Liver (tissue), 9 donors: ENCODE measurements around the gene SLC22A25. TPM values are rescaled to one million over a fixed set of nuclear protein-coding genes. Genes with fewer than 3 reads are reported as not detected.

Experiments used
- DNase-seq: peaks from one replicate; pipeline ENCODE4 v3.0.0-alpha.2; 2017; ENCODE audit warnings: low spot score
- H3K27ac ChIP-seq, 2 donors: one replicate each; pipeline ENCODE4 v1.7.0; 2013; ENCODE audit warnings: inconsistent platforms in 2 of 2, low read length in 2 of 2, control low read depth in 1 of 2, low read depth in 1 of 2, mild to moderate bottlenecking in 1 of 2
- H3K27me3 ChIP-seq, 4 donors: one replicate each; pipeline versions ENCODE4 v1.6.1 to v1.7.0; 2013; ENCODE audit warnings: low read length in 3 of 4, inconsistent platforms in 1 of 4, mild to moderate bottlenecking in 1 of 4, moderate library complexity in 1 of 4; ENCODE audit not compliant: control insufficient read depth in 4 of 4, insufficient read depth in 4 of 4
- H3K36me3 ChIP-seq, 4 donors: one replicate each; pipeline versions ENCODE4 v1.6.1 to v1.7.0; 2013; ENCODE audit warnings: low read length in 3 of 4, mild to moderate bottlenecking in 3 of 4, low read depth in 1 of 4, moderate library complexity in 1 of 4; ENCODE audit not compliant: control insufficient read depth in 4 of 4, insufficient read depth in 3 of 4
- H3K4me1 ChIP-seq, 4 donors: one replicate each; pipeline versions ENCODE4 v1.6.1 to v1.7.0; 2013; ENCODE audit warnings: low read length in 3 of 4, mild to moderate bottlenecking in 3 of 4, moderate library complexity in 1 of 4; ENCODE audit not compliant: control insufficient read depth in 4 of 4, insufficient read depth in 4 of 4
- H3K4me3 ChIP-seq, 3 donors: one replicate each; pipeline versions ENCODE4 v1.6.1 to v1.7.0; 2013; ENCODE audit warnings: low read length in 3 of 3, control low read depth in 1 of 3, low read depth in 1 of 3, mild to moderate bottlenecking in 1 of 3
- H3K9ac ChIP-seq, 2 donors: one replicate each; pipeline ENCODE4 v1.7.0; 2013; ENCODE audit warnings: low read length in 2 of 2, mild to moderate bottlenecking in 2 of 2, moderate library complexity in 2 of 2, control low read depth in 1 of 2, low read depth in 1 of 2
- H3K9me3 ChIP-seq, 4 donors: one replicate each; pipeline versions ENCODE4 v1.6.1 to v1.7.0; 2013; ENCODE audit warnings: low read length in 3 of 4; ENCODE audit not compliant: control insufficient read depth in 4 of 4
- EGR1 ChIP-seq, 2 donors: IDR thresholded peaks; 2 replicates each; pipeline ENCODE4 v1.6.1; 2016 to 2018; ENCODE audit warnings: antibody characterized with exemption in 2 of 2, low read depth in 2 of 2
- FOXA1 ChIP-seq: IDR thresholded peaks from 2 replicates; pipeline ENCODE4 v1.6.1; 2016; ENCODE audit warnings: antibody characterized with exemption
- FOXA2 ChIP-seq: IDR thresholded peaks from 2 replicates; pipeline ENCODE4 v1.6.1; 2016; ENCODE audit warnings: antibody characterized with exemption
- GABPA ChIP-seq, 2 donors: IDR thresholded peaks in 1 of 2; conservative IDR thresholded peaks in 1 of 2; 2 replicates each; pipeline ENCODE4 v1.6.1; 2016; ENCODE audit warnings: antibody characterized with exemption in 2 of 2, mild to moderate bottlenecking in 1 of 2, moderate library complexity in 1 of 2
- HNF4A ChIP-seq, 2 donors: conservative IDR thresholded peaks; 2 replicates each; pipeline ENCODE4 v1.6.1; 2016; ENCODE audit warnings: antibody characterized with exemption in 2 of 2, mild to moderate bottlenecking in 2 of 2
- HNF4G ChIP-seq: IDR thresholded peaks from 2 replicates; pipeline ENCODE4 v1.6.1; 2016; ENCODE audit warnings: antibody characterized with exemption
- JUND ChIP-seq, 2 donors: IDR thresholded peaks; 2 replicates each; pipeline ENCODE4 v1.6.1; 2016; ENCODE audit warnings: antibody characterized with exemption in 2 of 2
- NR2F2 ChIP-seq: IDR thresholded peaks from 2 replicates; pipeline ENCODE4 v1.6.1; 2016; ENCODE audit warnings: antibody characterized with exemption
- RAD21 ChIP-seq, 2 donors: IDR thresholded peaks; 2 replicates each; pipeline ENCODE4 v1.6.1; 2016; ENCODE audit warnings: antibody characterized with exemption in 2 of 2, mild to moderate bottlenecking in 2 of 2
- RXRA ChIP-seq, 2 donors: IDR thresholded peaks; 2 replicates each; pipeline ENCODE4 v1.6.1; 2017 to 2018; ENCODE audit warnings: antibody characterized with exemption in 2 of 2, mild to moderate bottlenecking in 1 of 2
- SP1 ChIP-seq: IDR thresholded peaks from 2 replicates; pipeline ENCODE4 v1.6.1; 2018; ENCODE audit warnings: antibody characterized with exemption, mild to moderate bottlenecking
- TAF1 ChIP-seq: conservative IDR thresholded peaks from 2 replicates; pipeline ENCODE4 v1.6.1; 2016; ENCODE audit warnings: antibody characterized with exemption, mild to moderate bottlenecking
- YY1 ChIP-seq: IDR thresholded peaks from 2 replicates; pipeline ENCODE4 v1.6.1; 2016; ENCODE audit warnings: antibody characterized with exemption, mild to moderate bottlenecking
- WGBS: extraction: QIAGEN DNeasy Blood & Tissue Kit; methylation state at CpG from one replicate; pipeline ENCODE4 v1.1.7; 2013; 5-methylcytosine and 5-hydroxymethylcytosine counted together
- polyA plus RNA-seq, 2 donors: library from polyadenylated mRNA; stranded (reverse) in 1 of 2; unstranded in 1 of 2; fragments of 200-250 nt in 1 of 2; fragments of >200 nt in 1 of 2; fragmentation: Nextera tagmentation in 1 of 2; extraction: Ambion mirVana in 1 of 2; gene quantifications; one replicate each; pipeline versions ENCODE4 v1.2.1 to v1.2.3, GENCODE V29; 2013 to 2015
- total RNA-seq, 2 donors: library from RNA; depleted of rRNA; stranded (reverse); fragments of >200 nt; gene quantifications; one replicate each; pipeline ENCODE4 v1.2.3, GENCODE V29; 2014
- TF ChIP-seq, protein P1 (sequence below): IDR thresholded peaks from 2 replicates; pipeline ENCODE4 v1.6.1; 2016; ENCODE audit warnings: antibody characterized with exemption
- TF ChIP-seq, protein P2 (sequence below): IDR thresholded peaks from 2 replicates; pipeline ENCODE4 v1.6.1; 2016; ENCODE audit warnings: antibody characterized with exemption, mild to moderate bottlenecking
- TF ChIP-seq, protein P3 (sequence below): IDR thresholded peaks from 2 replicates; pipeline ENCODE4 v1.6.1; 2016; ENCODE audit warnings: antibody characterized with exemption
- TF ChIP-seq, protein P4 (sequence below): IDR thresholded peaks from 2 replicates; pipeline ENCODE4 v1.6.1; 2016; ENCODE audit warnings: antibody characterized with exemption
- TF ChIP-seq, protein P5 (sequence below): fragments of 150-350 bp; IDR thresholded peaks from 2 replicates; pipeline ENCODE4 v1.5.1; 2017; ENCODE audit warnings: improper control_type of control experiment, low read depth, low read length; ENCODE audit not compliant: missing input control
- donor health status: healthy.
- donor health status: healthy.
- donor health status: healthy.
- donor health status: healthy.
- donor health status: healthy.

Gene SLC22A25
- total and polyA plus RNA-seq, 4 donors = 3.3 to 35.3 (median 20.9) TPM

DNA sequence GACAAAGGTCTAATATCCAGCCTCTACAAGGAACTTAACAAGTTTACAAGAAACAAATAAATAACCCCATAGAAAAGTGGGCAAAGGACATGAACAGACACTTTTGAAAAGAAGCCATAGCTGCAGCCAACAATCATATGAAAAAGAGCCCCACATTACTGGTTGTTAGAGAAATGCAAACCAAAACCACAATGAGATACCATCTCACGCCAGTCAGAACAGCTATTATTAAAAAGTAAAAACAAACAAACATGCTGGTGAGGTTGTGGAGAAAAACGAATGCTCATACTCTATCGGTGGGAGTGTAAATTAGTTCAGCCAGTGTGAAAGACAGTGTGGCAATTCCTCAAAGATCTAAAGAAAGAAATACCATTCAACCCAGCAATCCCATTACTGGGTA is 5.6 kb upstream of the SLC22A25 start:
- DNase-seq = no peak
- WGBS = 31% methylated on average over 3 of the region's 3 CpGs
- peaks cover 5 to 52% (median 36%) of the 10 kb centered on the region in 4 donors for H3K4me1 ChIP-seq
- no peaks in the 10 kb centered on the region for H3K36me3 ChIP-seq
- H3K27ac ChIP-seq = peak overlapping the region; percentile 18 to 46
- no peak overlapping the region for H3K4me3 ChIP-seq
- TF ChIP-seq FOXA1 (no peak), FOXA2 (no peak), YY1 (no peak), EGR1 (IDR thresholded peaks at IDR 0.05; ENCODE audit: low read depth in 2 of 2) (no peak), RAD21 (IDR thresholded peaks at IDR 0.05) (no peak), HNF4G (no peak), NR2F2 (no peak), GABPA (IDR thresholded peaks at IDR 0.05 in 1 of 2, conservative IDR thresholded peaks at IDR 0.05 in 1 of 2) (no peak), HNF4A (conservative IDR thresholded peaks at IDR 0.05) (no peak), TAF1 (no peak), SP1 (no peak), JUND (IDR thresholded peaks at IDR 0.05) (no peak), RXRA (IDR thresholded peaks at IDR 0.05) (no peak)
- TF ChIP-seq, protein P1, sequence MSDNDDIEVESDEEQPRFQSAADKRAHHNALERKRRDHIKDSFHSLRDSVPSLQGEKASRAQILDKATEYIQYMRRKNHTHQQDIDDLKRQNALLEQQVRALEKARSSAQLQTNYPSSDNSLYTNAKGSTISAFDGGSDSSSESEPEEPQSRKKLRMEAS = no peak
- TF ChIP-seq, protein P2, sequence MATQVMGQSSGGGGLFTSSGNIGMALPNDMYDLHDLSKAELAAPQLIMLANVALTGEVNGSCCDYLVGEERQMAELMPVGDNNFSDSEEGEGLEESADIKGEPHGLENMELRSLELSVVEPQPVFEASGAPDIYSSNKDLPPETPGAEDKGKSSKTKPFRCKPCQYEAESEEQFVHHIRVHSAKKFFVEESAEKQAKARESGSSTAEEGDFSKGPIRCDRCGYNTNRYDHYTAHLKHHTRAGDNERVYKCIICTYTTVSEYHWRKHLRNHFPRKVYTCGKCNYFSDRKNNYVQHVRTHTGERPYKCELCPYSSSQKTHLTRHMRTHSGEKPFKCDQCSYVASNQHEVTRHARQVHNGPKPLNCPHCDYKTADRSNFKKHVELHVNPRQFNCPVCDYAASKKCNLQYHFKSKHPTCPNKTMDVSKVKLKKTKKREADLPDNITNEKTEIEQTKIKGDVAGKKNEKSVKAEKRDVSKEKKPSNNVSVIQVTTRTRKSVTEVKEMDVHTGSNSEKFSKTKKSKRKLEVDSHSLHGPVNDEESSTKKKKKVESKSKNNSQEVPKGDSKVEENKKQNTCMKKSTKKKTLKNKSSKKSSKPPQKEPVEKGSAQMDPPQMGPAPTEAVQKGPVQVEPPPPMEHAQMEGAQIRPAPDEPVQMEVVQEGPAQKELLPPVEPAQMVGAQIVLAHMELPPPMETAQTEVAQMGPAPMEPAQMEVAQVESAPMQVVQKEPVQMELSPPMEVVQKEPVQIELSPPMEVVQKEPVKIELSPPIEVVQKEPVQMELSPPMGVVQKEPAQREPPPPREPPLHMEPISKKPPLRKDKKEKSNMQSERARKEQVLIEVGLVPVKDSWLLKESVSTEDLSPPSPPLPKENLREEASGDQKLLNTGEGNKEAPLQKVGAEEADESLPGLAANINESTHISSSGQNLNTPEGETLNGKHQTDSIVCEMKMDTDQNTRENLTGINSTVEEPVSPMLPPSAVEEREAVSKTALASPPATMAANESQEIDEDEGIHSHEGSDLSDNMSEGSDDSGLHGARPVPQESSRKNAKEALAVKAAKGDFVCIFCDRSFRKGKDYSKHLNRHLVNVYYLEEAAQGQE = no peak
- TF ChIP-seq, protein P3, sequence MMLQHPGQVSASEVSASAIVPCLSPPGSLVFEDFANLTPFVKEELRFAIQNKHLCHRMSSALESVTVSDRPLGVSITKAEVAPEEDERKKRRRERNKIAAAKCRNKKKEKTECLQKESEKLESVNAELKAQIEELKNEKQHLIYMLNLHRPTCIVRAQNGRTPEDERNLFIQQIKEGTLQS = no peak
- TF ChIP-seq, protein P4, sequence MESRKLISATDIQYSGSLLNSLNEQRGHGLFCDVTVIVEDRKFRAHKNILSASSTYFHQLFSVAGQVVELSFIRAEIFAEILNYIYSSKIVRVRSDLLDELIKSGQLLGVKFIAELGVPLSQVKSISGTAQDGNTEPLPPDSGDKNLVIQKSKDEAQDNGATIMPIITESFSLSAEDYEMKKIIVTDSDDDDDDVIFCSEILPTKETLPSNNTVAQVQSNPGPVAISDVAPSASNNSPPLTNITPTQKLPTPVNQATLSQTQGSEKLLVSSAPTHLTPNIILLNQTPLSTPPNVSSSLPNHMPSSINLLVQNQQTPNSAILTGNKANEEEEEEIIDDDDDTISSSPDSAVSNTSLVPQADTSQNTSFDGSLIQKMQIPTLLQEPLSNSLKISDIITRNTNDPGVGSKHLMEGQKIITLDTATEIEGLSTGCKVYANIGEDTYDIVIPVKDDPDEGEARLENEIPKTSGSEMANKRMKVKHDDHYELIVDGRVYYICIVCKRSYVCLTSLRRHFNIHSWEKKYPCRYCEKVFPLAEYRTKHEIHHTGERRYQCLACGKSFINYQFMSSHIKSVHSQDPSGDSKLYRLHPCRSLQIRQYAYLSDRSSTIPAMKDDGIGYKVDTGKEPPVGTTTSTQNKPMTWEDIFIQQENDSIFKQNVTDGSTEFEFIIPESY = no peak
- TF ChIP-seq, protein P5, sequence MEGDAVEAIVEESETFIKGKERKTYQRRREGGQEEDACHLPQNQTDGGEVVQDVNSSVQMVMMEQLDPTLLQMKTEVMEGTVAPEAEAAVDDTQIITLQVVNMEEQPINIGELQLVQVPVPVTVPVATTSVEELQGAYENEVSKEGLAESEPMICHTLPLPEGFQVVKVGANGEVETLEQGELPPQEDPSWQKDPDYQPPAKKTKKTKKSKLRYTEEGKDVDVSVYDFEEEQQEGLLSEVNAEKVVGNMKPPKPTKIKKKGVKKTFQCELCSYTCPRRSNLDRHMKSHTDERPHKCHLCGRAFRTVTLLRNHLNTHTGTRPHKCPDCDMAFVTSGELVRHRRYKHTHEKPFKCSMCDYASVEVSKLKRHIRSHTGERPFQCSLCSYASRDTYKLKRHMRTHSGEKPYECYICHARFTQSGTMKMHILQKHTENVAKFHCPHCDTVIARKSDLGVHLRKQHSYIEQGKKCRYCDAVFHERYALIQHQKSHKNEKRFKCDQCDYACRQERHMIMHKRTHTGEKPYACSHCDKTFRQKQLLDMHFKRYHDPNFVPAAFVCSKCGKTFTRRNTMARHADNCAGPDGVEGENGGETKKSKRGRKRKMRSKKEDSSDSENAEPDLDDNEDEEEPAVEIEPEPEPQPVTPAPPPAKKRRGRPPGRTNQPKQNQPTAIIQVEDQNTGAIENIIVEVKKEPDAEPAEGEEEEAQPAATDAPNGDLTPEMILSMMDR = no peak
- H3K9me3 ChIP-seq = no peaks in the 10 kb centered on the region
- H3K9ac ChIP-seq = no peak overlapping the region
- H3K27me3 ChIP-seq = no peaks in the 10 kb centered on the region
